Measurements from ENCODE around the gene GFOD1.
"Not testable (repeated sequence)": the region's sequence is repeated elsewhere in the genome, so short reads cannot be mapped to it uniquely, and the experiment has no call there.

GFOD1 gene

DNA sequence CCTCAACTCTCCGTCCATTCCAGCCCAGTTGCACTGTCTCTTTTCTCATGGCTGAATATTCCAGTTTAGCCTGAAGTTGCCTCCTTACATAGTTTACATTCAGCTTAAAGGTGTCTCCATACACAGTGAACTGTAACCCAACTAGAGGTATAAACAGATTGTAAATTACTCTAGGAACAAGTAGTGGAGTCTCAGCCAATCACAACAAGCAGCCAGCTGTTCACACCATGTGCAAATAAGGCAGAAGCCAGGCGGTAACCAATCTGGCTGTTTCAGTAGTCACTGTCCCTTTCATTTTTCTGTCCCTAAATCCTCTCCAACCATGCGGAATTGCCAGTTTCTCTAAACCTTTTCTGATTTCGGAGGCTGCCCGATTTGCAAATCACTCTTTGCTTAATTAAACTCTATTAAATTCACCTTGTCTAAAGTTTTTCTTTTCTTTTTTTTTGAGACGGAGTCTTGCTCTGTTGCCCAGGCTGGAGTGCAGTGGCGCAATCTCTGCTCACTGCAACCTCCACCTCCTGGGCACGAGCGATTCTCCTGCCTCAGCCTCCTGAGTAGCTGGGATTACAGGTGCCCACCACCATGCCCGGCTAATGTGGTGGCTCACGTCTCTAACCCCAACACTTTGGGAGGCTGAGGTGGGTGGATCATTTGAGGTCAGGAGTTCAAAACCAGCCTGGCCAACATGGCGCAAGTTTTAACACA, 37.6 kb upstream of the GFOD1 start:
- TF ChIP-seq POLR2A (IDR thresholded peaks at IDR 0.05; ENCODE audit: low read depth, low read length): no peak
- TF ChIP-seq TAF1 (IDR thresholded peaks at IDR 0.05; ENCODE audit: borderline replicate concordance, low read depth, low read length): no peak
- TF ChIP-seq POLR2AphosphoS5 (IDR thresholded peaks at IDR 0.05; ENCODE audit: low read depth, low read length): no peak
- DNase-seq (ENCODE audit: insufficient read length): no peak
- no peak for FAIRE-seq

DNA sequence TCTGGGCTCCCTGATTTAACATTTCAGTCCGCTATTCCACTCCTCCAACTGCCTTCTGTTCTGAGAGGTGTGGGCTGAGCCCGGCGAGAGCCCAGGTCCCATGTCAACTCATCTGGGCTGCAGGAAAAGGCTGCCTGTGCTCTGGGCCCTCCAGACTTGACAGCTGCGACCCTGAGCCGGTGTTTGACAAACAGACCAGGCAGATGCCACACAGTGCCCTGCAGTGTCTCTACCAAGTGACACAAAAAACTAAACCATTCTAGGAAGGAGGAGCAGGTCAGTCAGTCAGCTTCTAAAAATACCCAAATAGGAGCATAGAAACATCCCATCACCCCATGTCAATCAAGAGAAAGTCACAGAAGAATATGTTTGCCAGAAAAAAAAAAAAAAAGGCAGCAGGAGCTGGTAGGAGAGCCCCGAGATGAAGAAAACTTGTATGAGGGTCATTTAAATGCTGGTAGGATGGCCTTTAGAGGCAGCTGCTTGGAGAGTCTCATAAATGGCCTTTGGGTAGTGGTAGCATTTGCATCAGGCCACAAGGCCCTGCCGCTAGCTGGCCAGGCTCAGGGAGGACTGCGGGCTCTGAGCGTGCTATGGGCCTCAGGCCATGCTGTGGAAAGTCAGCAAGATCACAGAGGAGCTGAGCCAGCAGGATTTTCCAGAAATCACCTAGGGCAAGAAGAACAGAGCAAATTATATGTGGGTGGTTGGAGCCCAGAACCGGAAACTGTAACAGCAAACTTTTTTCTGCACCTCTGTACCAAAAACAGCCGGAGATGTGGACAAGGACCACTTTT, 36.6 kb upstream of the GFOD1 start:
- FAIRE-seq (no peak), DNase-seq (ENCODE audit: insufficient read length) (no peak)
- TF ChIP-seq POLR2AphosphoS5 (IDR thresholded peaks at IDR 0.05; ENCODE audit: low read depth, low read length): no peak
- no peak for TF ChIP-seq TAF1 (IDR thresholded peaks at IDR 0.05; ENCODE audit: borderline replicate concordance, low read depth, low read length)
- no peak for TF ChIP-seq POLR2A (IDR thresholded peaks at IDR 0.05; ENCODE audit: low read depth, low read length)

DNA sequence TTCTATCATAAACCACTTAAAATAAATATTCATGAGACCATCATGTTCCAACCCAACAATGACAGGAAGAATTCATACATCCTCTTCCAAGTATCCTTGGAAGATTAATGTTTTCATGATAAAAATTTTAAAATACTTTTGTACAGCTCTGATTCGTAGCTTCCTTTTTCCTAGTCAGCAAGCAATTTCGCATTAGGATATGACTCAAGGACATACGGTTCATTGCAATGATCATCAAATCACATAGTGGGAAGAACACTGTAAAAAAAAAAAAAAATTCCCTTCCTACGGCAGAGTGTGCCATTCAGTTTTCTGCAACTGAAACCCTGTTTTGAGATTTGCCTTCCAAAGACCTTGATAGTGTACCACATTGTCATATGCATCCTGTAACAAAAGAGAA, 35.3 kb upstream of the GFOD1 start:
- FAIRE-seq: no peak
- no peak for DNase-seq (ENCODE audit: insufficient read length)
- no peak for TF ChIP-seq TAF1 (IDR thresholded peaks at IDR 0.05; ENCODE audit: borderline replicate concordance, low read depth, low read length)
- no peak for TF ChIP-seq POLR2AphosphoS5 (IDR thresholded peaks at IDR 0.05; ENCODE audit: low read depth, low read length)
- no peak for TF ChIP-seq POLR2A (IDR thresholded peaks at IDR 0.05; ENCODE audit: low read depth, low read length)

DNA sequence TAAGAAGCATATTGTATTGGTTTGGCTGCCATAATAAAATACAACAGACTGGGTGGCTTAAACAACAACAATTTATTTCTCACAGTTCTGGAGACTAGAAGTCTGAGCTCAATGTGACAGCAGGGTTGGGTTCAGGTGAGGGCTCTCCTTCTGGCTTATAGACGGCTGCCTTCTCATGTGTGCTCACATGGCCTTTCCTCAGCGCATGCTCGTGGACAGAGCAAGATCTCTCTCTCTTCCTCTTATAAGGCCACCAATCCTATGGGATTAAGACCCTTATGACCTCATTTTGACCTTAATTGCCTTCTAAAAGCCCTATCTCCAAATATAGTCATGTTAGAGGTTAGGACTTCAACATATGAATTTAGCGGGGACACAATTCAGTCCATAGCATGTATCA, 32.4 kb upstream of the GFOD1 start:
- TF ChIP-seq POLR2A (IDR thresholded peaks at IDR 0.05; ENCODE audit: low read depth, low read length) (no peak), POLR2AphosphoS5 (IDR thresholded peaks at IDR 0.05; ENCODE audit: low read depth, low read length) (no peak), TAF1 (IDR thresholded peaks at IDR 0.05; ENCODE audit: borderline replicate concordance, low read depth, low read length) (no peak)
- no peak for FAIRE-seq
- DNase-seq (ENCODE audit: insufficient read length): no peak

DNA sequence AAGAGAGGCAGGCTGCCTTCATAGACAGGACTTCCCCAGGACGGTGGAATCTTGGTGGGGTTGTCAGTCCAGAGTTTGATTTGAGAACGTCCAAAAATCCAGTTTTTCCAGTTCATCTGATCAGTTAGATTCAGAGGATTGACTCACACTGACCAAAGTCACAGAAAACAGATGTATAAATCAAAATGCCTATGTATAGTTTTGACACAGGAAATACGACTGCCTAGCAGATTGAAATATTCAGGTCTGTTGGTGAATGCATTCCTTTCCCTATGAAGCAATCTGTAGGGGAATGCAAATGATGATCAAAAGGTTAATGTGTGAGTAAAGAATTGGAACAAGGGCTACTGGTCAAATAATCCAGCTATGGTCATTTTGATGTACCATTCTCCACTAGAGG, 29.7 kb upstream of the GFOD1 start:
- no peak for TF ChIP-seq TAF1 (IDR thresholded peaks at IDR 0.05; ENCODE audit: borderline replicate concordance, low read depth, low read length)
- no peak for TF ChIP-seq POLR2AphosphoS5 (IDR thresholded peaks at IDR 0.05; ENCODE audit: low read depth, low read length)
- no peak for TF ChIP-seq POLR2A (IDR thresholded peaks at IDR 0.05; ENCODE audit: low read depth, low read length)
- no peak for DNase-seq (ENCODE audit: insufficient read length)
- peak; percentile 9 for FAIRE-seq

DNA sequence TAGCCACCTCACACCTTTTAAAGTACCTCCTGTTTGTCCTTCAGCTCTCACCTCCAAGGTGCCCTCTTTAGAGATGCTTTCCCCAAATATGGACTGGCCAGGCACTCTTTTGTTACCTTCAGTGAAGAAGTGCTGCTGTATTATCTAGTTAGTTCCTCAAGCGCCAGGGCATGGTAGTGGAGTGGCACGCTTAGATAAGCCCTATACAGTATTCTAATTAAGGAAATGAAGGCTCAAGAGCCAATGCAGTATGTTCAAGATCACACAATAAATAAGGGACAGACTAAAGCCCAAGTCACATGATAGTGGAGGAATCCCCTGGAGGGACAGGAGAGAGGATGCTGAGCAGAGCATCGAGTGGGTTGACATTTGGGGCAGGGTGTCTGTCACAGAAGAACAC, 28.5 kb upstream of the GFOD1 start:
- FAIRE-seq (no peak), DNase-seq (ENCODE audit: insufficient read length) (no peak)
- no peak for TF ChIP-seq TAF1 (IDR thresholded peaks at IDR 0.05; ENCODE audit: borderline replicate concordance, low read depth, low read length)
- TF ChIP-seq POLR2A (IDR thresholded peaks at IDR 0.05; ENCODE audit: low read depth, low read length): no peak
- no peak for TF ChIP-seq POLR2AphosphoS5 (IDR thresholded peaks at IDR 0.05; ENCODE audit: low read depth, low read length)

DNA sequence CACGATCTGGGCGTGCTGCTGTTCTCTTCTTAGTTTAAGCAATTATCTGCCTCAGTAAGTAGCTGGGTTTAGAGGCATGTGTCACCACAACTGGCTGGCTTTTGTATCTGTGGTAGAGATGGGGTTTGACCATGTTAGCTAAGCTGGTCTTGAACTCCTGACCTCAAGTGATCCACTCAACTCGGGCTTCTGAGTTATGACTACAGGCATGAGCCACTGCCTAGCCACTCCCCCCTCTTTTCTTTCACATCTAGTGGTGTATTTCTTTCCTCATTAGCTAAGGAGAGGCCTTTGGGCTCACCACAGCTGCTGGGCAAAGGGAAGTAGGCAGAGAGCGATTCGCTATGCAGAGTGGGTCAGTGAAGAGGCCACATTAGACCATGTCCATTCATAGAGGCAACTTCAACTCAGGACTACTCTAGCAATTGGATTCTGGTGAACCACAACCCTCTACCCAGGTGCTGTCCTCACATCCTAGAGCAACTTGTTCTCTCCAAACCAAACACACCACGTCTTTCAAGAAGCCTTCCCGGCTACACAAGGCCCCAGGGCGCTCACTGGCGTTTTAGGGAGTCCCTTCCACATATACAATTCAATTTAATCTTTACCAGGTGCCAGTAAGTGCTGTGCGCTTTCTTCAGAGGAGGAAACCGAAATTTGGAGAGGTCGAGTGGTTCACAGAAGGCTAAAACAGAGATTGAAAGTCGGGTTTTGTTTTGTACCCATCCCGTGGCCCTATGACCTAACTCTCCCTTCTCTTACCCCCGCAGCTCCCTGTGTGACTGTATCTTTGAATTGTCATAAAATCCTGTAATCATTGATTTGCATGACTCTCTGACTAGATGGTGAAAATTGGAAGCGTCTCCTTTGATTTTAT, 26.5 kb upstream of the GFOD1 start:
- DNase-seq (ENCODE audit: insufficient read length) (no peak), FAIRE-seq (no peak)
- TF ChIP-seq POLR2A (IDR thresholded peaks at IDR 0.05; ENCODE audit: low read depth, low read length): no peak
- TF ChIP-seq POLR2AphosphoS5 (IDR thresholded peaks at IDR 0.05; ENCODE audit: low read depth, low read length): no peak
- TF ChIP-seq TAF1 (IDR thresholded peaks at IDR 0.05; ENCODE audit: borderline replicate concordance, low read depth, low read length): no peak

DNA sequence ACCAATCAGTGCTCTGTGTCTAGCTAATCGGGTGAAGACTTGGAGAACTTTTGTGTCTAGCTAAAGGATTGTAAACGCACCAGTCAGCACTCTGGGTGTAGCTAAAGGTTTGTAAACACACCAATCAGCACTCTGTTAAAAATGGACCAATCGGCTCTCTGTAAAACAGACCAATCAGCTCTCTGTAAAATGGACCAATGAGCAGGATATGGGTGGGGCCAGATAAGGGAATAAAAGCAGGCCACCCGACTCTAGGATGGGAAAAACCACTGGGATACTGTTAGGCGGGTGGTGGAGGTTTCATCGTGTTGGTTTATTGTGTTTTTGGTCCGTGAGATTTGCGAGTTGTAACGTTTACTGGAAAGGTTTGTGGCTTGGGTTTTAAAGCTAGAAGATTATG, 25.5 kb upstream of the GFOD1 start:
- no peak for FAIRE-seq
- TF ChIP-seq POLR2A (IDR thresholded peaks at IDR 0.05; ENCODE audit: low read depth, low read length): no peak
- no peak for TF ChIP-seq TAF1 (IDR thresholded peaks at IDR 0.05; ENCODE audit: borderline replicate concordance, low read depth, low read length)
- TF ChIP-seq POLR2AphosphoS5 (IDR thresholded peaks at IDR 0.05; ENCODE audit: low read depth, low read length): no peak
- no peak for DNase-seq (ENCODE audit: insufficient read length)

DNA sequence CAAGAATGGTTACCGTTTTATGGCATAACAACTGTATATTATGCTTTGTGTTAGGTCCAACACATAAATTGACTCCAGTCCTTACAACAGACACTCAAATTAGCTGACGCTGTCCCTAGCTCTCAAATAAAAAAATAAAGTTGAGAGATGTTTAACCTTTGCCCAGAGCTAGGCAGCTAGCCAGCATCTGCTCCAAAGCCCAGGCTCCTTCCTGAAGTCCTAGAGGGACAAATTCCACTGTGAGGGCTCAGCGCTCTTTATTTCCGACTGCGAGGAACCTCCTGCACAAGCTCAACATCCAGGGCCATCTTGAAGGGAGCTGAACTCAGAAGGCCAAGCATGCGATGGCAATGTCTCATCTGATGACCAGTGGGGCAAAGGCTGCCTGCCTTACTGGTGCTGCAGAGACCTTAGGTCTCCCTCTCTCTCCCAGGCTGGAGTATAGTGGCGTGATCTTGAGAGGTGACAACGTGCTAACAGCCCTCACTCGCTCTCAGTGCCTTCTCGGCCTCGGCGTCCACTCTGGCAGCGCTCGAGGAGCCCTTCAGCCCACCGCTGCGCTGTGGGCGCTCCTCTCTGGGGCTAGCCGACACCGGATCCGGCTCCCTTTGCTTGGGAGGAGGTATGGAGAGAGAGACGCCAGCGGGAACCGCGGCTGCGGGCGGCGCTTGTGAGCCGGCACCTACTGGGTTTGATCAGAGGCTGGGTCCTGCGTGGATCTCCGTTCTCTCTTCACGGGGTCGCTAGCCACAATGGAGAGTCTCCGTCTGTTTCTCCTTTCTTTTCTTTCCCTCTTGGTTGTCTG, 24.7 kb upstream of the GFOD1 start:
- FAIRE-seq (no peak), DNase-seq (ENCODE audit: insufficient read length) (no peak)
- TF ChIP-seq POLR2AphosphoS5 (IDR thresholded peaks at IDR 0.05; ENCODE audit: low read depth, low read length) (no peak), TAF1 (IDR thresholded peaks at IDR 0.05; ENCODE audit: borderline replicate concordance, low read depth, low read length) (no peak), POLR2A (IDR thresholded peaks at IDR 0.05; ENCODE audit: low read depth, low read length) (no peak)

DNA sequence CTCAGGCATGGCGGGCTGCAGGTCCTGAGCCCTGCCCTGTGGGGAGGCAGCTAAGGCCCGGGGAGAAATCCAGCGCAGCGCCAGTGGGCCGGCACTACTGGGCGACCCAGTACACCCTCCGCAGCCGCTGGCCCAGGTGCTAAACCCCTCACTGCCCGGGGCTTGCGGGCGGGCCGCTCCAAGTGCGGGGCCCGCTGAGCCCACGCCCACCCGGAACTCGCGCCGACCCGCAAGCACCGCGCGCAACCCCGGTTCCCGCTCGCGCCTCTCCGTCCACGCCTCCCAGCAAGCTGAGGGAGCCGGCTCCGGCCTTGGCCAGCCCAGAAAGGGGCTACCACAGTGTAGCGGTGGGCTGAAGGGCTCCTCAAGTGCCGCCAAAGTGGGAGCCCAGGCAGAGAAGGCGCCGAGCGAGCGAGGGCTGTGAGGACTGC, 23.8 kb upstream of the GFOD1 start:
- DNase-seq (ENCODE audit: insufficient read length); FAIRE-seq: not testable (repeated sequence)

DNA sequence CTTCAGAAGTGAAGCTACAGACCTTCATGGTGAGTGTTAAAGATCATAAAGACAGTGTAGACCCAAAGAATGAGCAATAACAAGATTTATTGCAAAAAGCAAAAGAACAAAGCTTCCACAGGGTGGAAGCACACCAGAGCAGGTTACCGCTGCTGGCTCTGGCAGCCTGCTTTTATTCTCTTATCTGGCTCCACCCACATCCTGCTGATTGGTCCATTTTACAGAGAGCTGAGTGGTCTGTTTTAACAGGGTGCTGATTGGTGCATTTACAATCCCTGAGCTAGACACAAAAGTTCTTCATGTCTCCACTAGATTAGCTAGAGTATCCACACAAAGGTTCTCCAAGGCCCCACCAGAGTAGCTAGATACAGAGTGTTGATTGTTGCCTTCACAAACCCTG, 23.0 kb upstream of the GFOD1 start:
- not testable (repeated sequence) for FAIRE-seq; DNase-seq (ENCODE audit: insufficient read length)

Measured in GM12892 (cell line).